Embryonic facial prominence (tissue), 1 donor: ENCODE data around the gene NAP1L1.
"Not testable (repeated sequence)": the region's sequence is repeated elsewhere in the genome, so short reads cannot be mapped to it uniquely, and the experiment has no call there.

ENCODE experiments used
- DNase-seq: peaks from one replicate; pipeline ENCODE4 v3.0.0-alpha.2; 2016; ENCODE audit errors: extremely low spot score

Gene NAP1L1

GRCh38 chr12:75990189-75990912 is 94.1 kb downstream of the NAP1L1 start:
- no peak for DNase-seq

GRCh38 chr12:75987709-75988108 is 96.8 kb downstream of the NAP1L1 start:
- not testable (repeated sequence) for DNase-seq
